CD4-positive, alpha-beta T cell treated with Interleukin-21 for 1 hour (primary cell): ENCODE results near the gene MLIP.

Experiments used
- DNase-seq: peaks from one replicate; pipeline ENCODE4 v3.0.0-alpha.2; 2020

The MLIP gene

DNA sequence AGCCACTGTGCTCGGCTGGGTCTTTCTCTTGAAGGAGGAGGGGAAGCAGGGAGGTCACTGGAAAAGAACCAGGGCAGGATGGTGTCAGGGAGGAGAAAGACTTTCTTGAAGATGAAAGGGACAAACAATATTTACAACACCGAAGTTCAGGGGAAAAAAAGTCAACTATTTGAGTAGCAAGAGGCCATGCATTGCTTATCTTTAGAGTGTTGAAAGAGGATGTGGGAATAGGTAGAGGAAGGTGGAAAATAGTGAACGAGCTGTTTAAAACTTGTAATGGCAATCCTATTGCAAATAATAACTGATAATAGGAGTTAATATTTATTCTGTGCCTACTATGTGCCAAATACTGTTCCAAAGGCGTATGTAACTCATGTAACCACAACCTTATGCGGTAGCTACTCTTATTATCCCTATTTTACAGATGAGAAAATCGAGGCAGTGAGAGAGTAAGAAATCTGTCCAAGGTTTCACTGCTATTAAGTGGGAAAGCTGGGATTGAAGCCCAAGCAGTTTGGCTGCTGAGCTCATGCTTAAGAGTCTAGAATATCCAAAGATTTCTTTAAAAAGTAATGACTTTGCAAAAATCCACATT is 12.7 kb upstream of the MLIP start:
- DNase-seq = no peak

DNA sequence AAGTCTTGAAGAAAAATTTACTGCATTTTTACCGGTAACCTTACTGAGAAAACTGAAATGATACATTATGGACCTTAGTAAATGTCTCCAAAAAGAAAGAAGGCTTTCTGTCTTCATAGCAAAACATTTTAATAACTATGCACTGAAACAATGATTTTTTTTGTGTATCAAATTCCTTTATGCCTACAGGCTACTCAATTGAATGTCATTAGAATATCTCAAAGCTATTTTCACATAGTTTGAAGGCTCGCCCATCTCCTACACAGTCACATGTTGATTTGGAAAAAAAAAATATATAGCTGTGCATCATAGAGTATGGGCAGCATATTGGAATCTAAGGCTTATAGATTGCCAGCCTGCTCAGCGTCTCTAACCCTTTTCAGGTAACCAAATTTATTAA is 12.0 kb upstream of the MLIP start:
- no peak for DNase-seq

DNA sequence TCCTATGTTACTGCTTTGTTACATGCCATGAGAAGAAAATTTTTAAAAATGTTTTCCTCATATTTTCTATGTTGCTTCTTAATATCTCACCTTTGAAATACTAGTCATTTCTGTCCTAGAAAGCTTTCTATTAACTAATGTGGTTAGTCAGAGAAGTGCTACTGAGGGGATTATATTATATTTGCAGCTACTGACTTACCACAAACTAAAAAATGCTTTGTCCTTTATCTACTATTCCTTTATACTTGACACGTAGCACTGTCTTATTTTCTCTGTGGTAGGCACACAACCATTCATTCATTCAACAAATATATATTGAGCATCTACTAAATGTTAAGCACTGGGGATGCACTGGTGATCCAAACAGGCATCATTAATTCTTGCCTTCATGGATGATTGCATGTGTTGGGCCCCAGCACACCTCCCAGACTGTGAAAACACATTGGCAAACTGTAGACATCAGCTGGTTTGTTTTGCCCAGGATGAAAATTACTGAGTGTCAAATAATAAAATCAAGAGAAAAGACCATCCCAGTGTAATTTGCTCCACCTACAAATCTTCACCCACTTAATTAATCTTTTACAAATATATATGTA is 10.7 kb upstream of the MLIP start:
- no peak for DNase-seq

DNA sequence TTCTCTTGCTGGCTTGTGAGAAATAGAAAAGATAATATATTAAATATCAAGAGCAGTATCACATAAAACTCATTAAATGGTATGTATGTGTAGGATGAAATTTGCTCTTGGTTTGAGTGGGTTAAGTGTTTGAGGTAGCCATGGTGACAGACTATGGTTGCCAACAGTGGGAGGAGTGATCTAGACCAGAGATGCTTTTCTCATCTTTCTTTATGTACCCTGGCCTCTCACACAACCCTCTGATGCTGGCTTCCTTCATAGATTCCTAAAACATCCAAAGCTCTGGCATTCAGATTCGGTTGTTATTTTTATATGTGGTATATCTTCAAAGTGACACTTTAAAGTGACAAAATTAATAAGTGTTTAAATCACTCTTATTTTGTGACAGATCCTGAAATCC is 9.0 kb upstream of the MLIP start:
- DNase-seq = no peak

DNA sequence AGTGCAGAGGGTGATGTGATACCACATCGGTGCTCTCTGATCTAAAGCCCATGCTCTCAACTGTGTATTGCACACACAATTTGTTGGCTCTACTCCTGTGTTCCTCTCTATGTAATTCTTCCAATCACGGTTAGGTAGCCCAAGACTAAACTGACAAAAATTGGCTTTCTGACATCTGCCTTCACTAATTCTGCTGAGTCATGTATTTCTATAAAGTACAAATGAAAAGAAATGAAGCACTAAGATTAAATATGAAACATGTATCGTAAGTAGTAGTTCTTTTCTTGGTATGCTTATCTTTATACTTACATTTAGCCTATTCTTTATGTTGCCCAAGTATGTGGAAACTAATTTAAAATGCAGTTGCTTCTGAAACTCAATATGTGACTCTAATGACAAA is 7.7 kb upstream of the MLIP start:
- no peak for DNase-seq

DNA sequence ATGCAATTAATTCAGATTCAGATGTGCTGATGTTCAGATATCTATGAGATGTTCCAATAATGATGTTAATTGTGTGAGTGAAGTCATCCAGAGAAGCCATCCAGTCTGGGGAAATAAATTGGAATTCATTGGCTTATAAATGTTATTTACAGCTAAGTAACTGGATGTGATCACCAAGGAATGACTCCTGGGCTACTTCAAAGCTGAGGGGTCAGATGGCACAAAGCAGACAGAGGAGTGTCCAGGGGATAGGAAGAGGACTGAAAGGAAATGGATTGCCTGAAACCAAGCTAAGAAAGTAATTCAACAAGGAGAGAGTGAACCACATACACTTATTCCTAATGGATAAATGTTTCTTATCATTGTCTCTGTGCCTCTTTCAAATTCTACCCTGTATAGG is 4.5 kb upstream of the MLIP start:
- DNase-seq = no peak

DNA sequence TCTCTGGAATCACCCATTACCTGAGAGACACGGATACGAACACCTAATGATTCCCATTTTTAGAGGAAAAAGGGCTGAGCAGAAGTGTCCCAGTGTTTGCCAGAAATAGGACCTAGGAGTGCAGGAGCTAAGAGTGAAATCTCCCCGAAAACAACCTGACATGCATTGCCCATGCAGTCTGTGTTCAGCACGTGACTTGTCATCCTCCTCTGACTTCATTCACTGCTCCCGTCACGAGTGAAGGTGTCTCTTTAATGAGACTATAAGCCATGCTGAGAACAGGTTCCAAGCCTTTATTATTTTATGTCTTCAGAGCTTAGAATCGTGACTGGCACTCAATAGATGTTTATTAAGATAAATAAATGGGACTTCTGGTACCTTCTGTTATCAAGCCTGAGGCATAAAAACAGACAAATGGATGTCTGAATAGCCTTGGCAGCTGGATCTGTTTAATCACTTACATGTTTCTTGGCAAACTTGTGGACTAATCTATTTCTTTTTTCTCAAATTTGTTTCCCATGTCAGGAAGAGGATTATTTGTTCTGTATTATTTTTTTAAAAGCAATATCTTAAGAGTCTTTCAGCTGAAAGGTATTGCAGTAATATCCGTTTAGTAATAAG is 3.7 kb upstream of the MLIP start:
- no peak for DNase-seq

DNA sequence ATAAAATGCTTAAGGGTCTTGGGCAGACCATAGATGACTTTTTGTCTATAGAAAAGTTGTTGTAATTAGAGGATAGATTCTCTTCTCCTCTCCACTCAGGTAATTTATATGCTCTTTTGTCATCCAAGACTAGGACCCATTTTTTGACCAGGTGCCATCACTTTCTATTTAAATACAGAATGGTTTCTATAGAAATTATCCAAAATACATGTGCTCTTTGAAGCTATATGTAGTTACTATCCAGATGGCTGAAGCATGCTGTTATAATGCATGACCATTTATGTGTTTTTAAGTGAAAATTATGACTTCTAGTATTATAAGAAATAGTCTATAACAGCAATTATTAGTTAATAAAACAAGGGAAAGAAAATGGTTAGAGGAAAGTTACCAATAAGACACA is 3.0 kb upstream of the MLIP start:
- no peak for DNase-seq

DNA sequence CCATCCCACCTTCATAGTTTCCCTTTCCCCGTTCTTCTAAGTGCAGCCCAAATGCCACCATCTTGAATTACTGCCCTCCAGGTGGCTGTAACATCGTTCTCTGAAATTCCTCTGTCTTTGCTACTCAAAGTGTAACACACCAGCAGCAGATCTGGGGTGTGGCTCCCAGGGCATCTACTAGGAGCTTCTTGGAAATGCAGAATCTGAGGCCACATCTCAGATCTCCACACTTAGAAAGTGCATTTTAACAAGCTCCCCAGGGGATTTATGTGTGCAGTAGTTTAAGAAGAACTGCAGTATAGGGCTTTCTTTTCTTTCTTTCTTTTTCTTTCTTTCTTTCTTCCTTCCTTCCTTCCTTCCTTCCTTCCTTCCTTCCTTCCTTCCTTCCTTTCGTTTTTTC is 1.7 kb upstream of the MLIP start:
- no peak for DNase-seq

DNA sequence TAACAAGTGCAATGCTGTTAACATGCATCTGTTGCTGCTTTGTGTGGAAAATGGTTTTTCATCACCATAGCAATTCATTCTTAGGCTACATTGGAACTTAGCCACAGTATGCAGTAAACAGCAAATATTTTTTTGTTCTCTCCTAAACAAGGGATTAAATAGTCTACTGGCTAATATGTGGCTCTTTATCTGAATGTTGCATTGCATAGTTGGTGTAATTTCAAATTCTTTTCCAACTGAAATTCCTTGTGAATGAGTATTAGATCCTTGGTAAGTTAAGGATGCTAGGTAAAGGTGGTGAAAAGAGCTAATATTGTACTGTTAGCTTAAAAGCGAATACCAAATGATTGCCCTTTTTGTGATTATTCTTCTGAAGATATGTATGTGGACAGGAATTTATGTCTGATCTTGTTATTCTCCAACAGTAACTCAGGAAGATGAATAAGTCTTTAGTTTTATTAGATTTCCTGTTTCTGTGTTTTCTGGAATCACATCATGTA is 958 bp downstream of the MLIP start:
- no peak for DNase-seq

DNA sequence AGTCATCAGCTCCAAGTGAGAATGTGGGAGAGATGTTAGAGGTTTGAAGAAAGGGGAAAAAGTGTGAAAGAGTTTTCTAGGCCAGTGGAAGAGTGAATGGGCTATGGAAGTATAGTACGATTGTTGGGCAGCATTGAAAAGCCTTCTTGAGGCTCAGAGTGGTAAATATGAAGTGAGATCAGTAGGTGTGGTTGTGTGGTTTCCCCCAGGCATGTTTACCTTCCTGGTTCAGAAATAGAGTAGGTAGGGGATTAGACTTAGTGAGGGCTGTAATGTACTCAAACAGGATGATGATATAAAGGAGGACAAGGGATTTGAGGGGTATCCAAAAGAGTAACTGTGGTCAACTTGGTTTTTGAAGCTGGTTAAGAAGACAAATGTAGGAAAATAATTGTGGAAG is 3.7 kb downstream of the MLIP start:
- no peak for DNase-seq

DNA sequence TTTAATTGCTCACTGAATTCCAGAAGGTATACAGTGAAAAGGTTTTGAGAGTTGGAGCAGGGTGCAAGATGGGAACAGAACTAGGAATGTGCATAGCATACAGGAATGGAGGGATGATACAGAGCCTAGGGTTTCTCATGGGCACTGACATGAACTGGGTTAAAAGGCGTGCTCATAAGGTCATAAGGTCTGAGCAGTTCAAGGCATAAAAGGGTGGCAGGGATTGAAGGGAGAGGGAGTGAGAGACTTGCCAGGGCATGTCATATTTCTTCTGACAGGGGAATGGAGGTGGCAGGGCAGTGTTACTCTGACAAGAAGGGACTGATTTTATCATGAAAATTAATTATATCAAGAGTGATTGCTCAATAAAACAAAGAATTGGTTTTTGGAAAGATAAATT is 4.7 kb downstream of the MLIP start:
- DNase-seq = no peak

DNA sequence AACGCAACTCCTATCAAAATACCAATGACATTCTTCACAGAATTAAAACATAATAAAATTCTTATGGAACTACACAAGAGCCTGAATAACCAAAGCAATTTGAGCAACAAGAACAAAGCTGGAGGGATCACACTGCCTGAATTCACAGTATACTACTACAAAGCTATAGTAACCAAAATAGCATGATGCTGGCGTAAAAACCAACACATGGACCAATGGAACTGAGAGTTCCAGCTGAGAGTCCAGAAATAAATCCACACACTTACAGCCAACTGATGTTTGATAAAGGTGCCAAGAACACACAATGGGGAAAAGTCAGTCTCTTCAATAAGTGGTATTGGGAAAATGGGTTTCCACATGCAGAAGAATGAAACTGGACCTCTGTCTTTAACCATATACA is 6.9 kb downstream of the MLIP start:
- no peak for DNase-seq

DNA sequence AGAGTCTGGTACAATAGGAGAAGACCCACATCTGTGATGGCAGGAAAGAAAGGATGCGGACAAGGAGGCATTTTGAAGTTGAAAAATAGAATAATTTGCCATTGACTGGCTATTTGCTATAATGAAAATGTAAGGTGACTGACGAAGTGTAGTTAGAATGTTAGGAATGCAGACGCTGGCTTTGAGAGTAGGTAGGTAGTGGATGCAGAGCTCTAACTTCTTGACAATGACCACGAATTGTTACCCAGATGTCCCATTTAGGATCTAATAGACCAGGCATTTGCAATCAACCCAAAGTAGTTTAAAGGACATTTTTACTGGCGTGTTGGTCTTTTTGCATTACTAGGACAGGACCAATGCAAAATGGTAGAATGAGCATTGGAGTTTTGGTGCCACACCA is 14.2 kb downstream of the MLIP start:
- no peak for DNase-seq

DNA sequence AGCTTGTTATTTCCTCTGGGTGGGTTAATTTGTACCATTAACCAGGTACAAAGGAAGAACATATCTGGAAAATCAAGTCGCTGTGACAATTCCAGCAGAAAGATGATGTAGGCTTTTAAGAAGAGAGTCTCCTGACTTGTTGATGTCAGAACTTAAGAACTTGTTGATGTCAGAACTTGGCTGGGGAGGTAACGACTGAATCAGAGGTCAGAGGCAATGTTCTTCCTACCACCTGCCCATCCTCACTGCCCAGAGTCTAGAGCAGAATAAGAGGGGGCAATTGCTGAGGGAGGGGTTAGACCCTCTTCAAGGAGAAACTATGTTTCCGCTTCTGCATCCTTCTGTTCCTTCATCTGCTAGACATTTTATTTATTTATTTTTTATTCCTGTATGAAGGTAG is 18.9 kb downstream of the MLIP start:
- DNase-seq = no peak

DNA sequence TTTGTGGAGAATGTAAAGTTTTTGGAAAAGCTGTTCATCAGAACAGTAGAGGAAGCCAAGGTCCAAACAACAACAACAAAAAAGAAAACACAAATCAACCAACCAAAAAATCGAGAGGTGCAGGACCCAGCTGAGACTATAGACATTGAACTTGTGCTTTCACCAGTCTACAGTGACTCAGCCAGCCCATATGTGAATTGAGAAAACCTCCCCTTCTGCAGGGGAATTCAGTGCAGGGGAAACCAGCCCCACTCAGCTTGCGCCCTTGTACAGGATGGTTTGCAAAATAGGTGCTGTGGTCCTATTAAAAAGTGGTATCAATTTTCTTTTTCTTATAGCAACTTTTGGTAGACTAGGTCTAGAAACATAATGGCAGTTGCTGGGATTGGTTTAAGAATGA is 21.3 kb downstream of the MLIP start:
- DNase-seq = no peak

DNA sequence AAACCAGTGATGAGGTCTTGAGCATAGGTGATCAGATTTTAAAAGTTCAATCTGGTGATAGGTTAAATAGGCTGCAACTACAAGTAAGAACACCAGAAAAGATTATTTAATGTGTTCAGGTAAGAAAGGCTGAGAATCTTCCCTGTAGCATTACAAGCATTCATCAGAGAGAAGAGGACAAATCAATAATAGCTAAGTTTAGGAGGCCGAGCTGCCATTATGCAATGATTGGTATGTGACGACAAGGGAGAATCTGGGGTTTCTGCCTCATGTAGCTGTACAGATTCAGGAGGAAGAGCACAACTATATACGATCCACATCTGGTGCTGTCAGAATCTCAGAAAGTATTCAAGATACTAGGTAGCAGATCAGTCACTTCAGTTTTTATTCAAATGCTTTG is 21.9 kb downstream of the MLIP start:
- DNase-seq = no peak

DNA sequence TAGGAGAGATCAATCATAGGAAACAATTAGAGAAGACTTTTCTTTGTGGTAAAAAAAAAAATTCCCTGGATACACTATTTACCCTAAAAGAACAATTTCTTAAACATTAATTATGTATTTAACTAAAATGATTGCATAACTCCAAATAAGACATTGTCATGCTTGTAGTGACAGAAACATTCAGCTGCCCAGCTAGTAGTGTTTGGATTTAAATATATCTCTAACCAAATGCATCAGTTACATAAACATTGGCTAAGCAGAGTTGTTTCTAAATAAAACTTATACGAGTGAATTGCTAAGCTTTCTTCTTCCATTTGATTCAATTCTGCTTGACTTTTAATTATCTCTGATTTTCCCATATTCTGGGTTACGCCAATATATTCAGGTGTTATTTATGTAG is 23.7 kb downstream of the MLIP start:
- no peak for DNase-seq

DNA sequence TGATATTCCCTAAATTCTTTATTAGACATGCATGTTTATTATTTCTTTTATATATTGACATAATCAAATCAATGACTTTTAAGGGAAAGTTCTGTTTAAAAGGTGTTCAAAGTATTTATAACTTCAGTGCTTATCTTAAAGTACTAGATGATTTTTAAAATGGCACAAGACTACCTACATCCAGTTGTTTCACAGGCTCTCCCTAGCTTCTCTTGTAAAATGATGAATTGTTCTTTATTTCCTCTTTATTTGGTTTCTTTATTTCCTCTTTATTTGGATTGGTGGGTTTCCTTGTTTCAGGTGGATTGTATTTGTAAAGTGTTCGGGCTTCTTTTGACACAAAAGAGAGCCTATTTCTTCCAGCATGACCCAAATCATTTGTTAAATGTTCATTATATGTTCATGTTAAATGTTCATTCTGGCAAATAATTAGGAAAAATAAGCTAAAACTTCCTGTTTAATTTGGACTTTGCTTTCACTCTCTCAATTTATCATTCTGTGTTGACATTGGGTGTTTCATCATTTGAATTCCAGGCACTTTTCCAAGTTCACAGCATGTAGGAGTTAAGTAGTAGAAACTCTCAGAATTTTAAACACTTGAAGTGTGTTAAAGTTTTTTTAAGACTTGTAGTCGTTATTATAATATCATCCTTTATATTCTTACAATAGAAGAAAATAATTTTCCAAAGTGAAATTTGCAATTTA is 24.6 kb downstream of the MLIP start:
- no peak for DNase-seq

DNA sequence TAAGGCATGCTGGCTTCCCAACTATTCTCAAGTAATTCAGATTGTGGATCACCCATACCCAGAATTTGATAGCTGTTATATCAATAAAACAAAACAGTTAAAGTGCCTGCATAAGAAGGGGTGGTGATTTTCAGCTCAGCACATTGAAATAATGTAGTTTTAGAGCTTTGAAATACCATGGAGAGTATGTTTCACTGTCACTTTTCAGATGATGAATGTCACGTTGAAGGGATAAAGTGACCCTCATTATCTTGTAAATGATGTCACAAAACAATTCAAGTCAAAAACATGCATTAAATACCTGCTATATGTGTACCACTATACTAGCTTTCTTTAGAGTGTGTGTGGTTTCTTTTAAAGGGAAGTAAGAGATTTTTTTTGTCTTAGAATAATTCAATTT is 27.6 kb downstream of the MLIP start:
- DNase-seq = no peak

DNA sequence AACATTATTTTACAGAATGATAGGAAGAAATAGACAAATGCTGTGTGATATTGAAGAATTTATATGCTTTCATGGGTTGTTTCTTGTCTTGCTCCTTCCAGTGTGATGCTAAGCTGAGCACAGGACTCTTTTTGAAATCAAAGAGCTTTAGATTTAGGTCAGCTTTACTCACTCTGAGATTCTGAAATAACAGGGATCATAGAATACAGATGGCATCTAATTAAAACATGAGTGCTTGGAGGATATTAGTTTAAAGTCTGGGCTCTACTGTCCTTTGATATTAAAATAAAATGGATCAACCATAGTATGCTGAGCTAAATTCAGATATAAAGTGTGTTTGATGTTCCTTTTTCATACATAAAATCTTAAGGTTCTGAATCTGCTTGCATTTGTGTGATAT is 29.6 kb downstream of the MLIP start:
- DNase-seq = no peak

DNA sequence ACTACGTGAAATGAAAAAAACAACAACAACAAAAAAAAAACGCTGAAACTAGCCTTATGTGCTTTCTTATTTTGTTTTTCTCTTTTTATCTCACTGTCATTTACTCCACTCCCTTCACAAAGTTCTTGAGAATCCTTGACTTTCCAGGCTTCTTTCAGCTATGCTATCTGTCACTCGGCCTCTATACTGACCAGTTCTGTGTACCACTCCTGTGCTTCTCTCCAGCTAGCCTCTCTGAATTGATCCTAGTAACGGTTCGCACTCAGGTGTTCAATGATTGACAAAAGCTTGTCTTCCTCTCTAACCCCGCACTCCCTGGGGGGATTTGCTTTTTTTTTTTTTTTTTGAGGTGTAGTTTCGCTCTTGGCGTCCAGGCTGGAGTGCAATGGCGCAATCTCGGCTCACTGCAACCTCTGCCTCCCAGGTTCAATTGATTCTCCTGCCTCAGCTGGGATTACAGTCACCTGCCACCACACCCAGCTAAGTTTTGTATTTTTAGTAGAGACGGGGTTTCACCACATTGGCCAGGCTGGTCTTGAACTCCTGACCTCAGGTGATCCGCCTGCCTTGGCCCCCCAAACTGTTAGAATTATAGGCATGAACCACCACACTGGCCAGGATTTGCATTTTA is 31.8 kb downstream of the MLIP start:
- DNase-seq = no peak

DNA sequence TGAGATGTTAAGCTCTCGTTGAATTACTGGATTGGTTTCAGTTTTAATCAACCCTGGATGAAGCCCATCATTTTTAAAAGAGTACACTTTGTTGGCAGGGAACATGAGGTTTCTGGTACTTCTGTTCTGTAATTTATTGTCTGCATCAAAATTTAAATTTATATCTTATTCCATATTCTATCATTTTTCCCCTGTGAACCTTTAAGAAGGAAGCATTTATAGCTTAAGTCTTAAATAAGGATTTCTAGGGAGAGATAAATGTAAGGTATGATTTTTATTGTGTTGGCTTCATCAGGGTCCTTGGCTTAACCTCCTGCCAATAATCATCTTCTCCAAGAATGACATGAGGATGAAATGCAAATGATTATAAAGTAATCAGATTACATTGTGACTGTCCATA is 40.6 kb downstream of the MLIP start:
- no peak for DNase-seq
